Nephron (organoid): Measurements from ENCODE around the gene IDH2.
A peak's percentile ranks its signal among the peaks of the same experiment; 100 is the strongest.

Experiments used
- H3K27ac Mint-ChIP-seq, 3 experiments: 2 replicates each; pipeline ENCODE4 v1.8.0; 2020; ENCODE audit warnings: mixed read lengths in 3 of 3, mild to moderate bottlenecking in 2 of 3, moderate library complexity in 1 of 3
- H3K27me3 Mint-ChIP-seq: 2 replicates; pipeline ENCODE4 v1.8.0; 2021; ENCODE audit warnings: low read depth, mild to moderate bottlenecking, moderate library complexity, mixed read lengths
- H3K36me3 Mint-ChIP-seq: 2 replicates; pipeline ENCODE4 v1.8.0; 2020; ENCODE audit warnings: low read depth, mixed read lengths
- H3K4me1 Mint-ChIP-seq: 2 replicates; pipeline ENCODE4 v1.8.0; 2020; ENCODE audit warnings: mixed read lengths
- H3K4me3 Mint-ChIP-seq, 3 experiments: 2 replicates each; pipeline ENCODE4 v1.8.0; 2020; ENCODE audit warnings: mild to moderate bottlenecking in 3 of 3, mixed read lengths in 3 of 3, moderate library complexity in 2 of 3
- H3K9me3 Mint-ChIP-seq: 2 replicates; pipeline ENCODE4 v1.8.0; 2020; ENCODE audit warnings: mixed read lengths
- TF ChIP-seq, protein P1 (sequence below), 3 experiments: fragments of 200-600 bp; sonication (generic); IDR thresholded peaks; one replicate each; pipeline ENCODE4 v1.5.0; 2021; ENCODE audit warnings: antibody characterized with exemption in 3 of 3; ENCODE audit not compliant: unreplicated experiment in 3 of 3

The IDH2 gene

DNA sequence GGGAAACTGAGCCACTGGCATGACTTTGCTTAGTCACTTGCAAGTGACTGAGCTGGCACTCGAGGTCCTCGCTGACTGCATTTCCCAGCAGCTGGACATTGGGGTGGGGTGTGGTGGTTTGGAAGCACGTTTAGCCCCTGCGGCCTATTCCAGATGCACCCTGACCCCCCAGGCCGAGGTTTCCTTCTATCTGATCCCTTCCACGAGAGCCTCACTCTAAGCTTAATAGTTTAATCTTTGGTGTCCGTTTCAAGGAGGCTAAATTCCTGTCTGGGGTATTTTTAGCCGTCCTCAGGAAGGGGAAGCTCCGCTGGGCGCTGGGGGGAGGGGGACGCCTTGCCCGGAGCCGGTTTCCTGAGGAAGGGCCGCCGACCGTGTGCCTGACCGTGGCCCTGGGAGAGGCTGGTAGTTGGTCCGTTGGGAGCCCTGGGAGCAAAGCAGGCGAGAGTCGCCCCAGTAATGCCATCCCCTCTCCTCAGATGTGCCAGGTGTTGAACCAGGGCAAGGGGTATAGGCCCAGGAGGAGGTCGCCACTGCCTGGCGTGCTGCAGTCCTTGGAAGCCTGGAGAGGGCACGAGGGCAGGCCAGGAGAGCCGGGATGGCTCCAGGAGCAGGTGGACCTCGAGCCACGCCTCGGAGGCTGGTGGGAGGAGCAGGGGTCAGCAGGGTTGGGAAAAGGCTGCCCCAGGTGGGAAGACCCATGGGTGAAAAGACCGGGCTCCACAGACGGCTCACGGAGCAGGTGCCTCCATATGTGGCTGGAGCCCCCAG is 37.2 kb downstream of the IDH2 start:
- H3K27ac Mint-ChIP-seq: peak overlapping the region in 2 of 3 experiments; percentile 11 to 48
- TF ChIP-seq, protein P1, sequence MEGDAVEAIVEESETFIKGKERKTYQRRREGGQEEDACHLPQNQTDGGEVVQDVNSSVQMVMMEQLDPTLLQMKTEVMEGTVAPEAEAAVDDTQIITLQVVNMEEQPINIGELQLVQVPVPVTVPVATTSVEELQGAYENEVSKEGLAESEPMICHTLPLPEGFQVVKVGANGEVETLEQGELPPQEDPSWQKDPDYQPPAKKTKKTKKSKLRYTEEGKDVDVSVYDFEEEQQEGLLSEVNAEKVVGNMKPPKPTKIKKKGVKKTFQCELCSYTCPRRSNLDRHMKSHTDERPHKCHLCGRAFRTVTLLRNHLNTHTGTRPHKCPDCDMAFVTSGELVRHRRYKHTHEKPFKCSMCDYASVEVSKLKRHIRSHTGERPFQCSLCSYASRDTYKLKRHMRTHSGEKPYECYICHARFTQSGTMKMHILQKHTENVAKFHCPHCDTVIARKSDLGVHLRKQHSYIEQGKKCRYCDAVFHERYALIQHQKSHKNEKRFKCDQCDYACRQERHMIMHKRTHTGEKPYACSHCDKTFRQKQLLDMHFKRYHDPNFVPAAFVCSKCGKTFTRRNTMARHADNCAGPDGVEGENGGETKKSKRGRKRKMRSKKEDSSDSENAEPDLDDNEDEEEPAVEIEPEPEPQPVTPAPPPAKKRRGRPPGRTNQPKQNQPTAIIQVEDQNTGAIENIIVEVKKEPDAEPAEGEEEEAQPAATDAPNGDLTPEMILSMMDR (IDR thresholded peaks at IDR 0.05; ENCODE audit: unreplicated experiment in 3 of 3): no peak

DNA sequence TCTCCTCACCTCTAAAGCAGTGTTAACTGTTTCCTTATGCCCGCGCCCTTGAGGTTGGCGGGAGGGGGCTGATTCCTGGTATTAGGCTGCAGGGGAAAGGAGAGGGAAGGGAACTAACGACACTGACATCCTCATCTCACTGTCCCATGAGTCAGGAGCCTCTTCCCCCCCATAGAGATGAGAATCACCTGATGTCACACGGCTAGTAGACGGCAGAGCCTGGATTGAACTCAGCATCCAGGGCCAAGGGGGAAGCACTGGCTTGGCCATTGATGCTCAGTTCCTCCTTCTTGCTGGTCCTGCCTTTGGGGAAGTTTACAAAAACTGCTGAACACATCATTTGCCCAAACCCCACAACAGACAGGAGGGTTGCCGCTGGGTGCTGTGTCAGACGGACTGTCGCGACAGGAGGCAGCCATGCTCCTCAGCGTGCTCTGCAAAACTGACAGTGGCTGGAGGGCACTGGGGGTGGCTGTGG is 38.5 kb downstream of the IDH2 start:
- Mint-ChIP-seq H3K9me3 (no peaks in the 10 kb centered on the region), H3K27me3 (peaks cover 3% of the 10 kb centered on the region), H3K4me1 (peaks cover 35% of the 10 kb centered on the region), H3K4me3 (no peak overlapping the region), H3K36me3 (peaks cover 3% of the 10 kb centered on the region), H3K27ac (peak overlapping the region; percentile 87 to 91 (median 87))
- TF ChIP-seq, protein P1 (IDR thresholded peaks at IDR 0.05; ENCODE audit: unreplicated experiment in 3 of 3): no peak

More for the DNA sequence above, 37.2 kb downstream of the IDH2 start:
- Mint-ChIP-seq H3K36me3 (peaks cover 6% of the 10 kb centered on the region), H3K4me1 (peaks cover 31% of the 10 kb centered on the region), H3K4me3 (peak overlapping the region in 1 of 3 experiments; percentile 15), H3K27me3 (peaks cover 3% of the 10 kb centered on the region), H3K9me3 (no peaks in the 10 kb centered on the region)

DNA sequence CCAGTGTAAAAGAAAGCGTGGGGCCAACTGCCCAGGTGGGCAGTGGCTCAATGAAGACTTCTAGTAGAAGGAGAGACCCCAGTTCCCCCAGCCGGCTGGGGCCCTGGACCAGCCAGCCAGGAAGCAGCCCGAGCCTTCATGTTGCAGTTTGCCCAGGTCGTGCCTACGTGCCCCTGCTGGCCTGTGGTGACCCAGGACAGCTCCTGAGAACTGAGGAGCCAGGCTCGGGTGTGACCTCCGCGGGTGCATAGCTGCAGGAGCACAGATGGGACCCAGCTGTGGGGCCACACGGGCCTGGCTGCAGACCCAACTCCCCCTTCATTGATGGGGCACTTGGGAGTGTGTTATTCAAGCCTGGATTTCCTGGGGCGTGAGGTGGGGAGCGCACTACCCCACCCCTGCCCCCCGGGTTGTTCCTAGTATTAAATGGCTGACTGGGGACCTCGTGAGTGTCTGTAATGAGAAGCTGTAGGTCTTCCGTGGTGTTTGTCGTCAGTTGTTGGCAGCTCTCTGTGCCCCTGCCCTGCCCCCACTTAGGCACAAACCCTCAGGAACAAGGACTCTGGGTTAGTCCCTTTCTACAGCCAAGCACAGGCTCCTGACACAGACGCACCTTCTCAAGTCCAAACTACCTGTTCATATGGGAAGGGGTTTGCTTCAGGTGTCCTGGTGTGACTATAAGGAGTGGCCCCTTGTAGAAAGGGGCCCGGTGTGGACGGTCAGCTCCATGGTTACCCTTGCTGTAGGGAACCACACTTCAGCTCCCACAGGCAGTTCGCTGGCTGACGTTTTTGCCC is 39.1 kb downstream of the IDH2 start:
- no peaks in the 10 kb centered on the region for H3K9me3 Mint-ChIP-seq
- H3K4me3 Mint-ChIP-seq: peak overlapping the region in 1 of 3 experiments; percentile 50
- peaks cover 3% of the 10 kb centered on the region for H3K27me3 Mint-ChIP-seq
- peaks cover 35% of the 10 kb centered on the region for H3K4me1 Mint-ChIP-seq
- TF ChIP-seq, protein P1 (IDR thresholded peaks at IDR 0.05; ENCODE audit: unreplicated experiment in 3 of 3): no peak
- H3K36me3 Mint-ChIP-seq: peaks cover 3% of the 10 kb centered on the region
- peak overlapping the region; percentile 87 to 96 (median 91) for H3K27ac Mint-ChIP-seq

DNA sequence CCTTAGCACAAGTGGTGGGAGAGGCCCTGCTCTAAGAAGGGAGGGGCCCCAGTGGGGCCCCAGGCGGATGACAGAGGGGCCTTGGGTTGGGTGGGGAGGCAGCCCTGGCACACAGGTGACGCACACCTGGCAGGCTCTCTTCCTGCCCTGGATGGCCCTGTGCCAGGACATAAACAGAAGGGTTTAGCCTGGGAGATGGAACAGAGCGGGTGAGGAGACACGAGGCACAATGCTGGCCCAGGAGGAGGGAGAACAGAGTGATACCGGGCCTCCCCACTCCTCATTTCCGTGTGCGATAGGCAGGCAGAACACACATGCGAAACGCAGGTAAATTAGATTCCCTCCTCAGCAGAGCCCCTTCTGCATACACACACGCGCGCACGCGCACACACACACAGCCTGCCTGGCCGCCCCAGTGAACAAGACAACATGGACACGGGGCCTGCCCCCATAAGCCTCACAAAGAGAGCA is 39.8 kb downstream of the IDH2 start:
- peak overlapping the region in 1 of 3 experiments; percentile 50 for H3K4me3 Mint-ChIP-seq
- TF ChIP-seq, protein P1 (IDR thresholded peaks at IDR 0.05; ENCODE audit: unreplicated experiment in 3 of 3): no peak
- H3K27ac Mint-ChIP-seq: peak overlapping the region; percentile 87 to 96 (median 91)
- H3K27me3 Mint-ChIP-seq: peaks cover 3% of the 10 kb centered on the region
- H3K4me1 Mint-ChIP-seq: peaks cover 35% of the 10 kb centered on the region
- no peaks in the 10 kb centered on the region for H3K9me3 Mint-ChIP-seq
- H3K36me3 Mint-ChIP-seq: peaks cover 3% of the 10 kb centered on the region

DNA sequence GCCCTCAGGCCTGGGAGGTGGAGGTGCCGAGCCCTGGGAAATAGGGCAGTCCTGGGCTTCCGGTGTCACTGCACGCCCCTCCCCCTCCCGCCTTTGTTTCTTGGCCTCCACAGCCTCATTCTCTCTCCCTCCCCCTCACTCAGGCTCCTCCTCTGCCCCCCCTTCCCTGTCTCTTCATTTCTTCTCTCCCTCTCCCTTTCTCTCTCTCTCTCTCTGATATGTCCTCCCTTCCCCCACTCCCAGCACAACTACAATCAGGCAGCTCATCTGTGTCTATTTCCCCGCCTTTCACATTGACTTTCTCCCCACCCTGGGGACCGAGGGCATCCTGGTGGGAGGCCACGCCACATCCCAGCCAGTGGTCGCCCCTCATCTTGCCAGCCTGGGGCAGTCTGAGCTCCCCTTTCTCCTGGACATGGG is 40.2 kb downstream of the IDH2 start:
- Mint-ChIP-seq H3K27me3 (peaks cover 3% of the 10 kb centered on the region), H3K4me1 (peaks cover 35% of the 10 kb centered on the region), H3K36me3 (peaks cover 3% of the 10 kb centered on the region), H3K9me3 (no peaks in the 10 kb centered on the region), H3K27ac (peak overlapping the region; percentile 87 to 96 (median 91)), H3K4me3 (peak overlapping the region in 2 of 3 experiments; percentile 10 to 31)
- TF ChIP-seq, protein P1 (IDR thresholded peaks at IDR 0.05; ENCODE audit: unreplicated experiment in 3 of 3): no peak
